CD8-positive, alpha-beta memory T cell (primary cell): ENCODE data around the gene TSKU. TPM values are rescaled to one million over a fixed set of nuclear protein-coding genes. Genes with fewer than 3 reads are reported as not detected.

Source experiments
- CTCF ChIA-PET: fragments of 350-600 bp; sonication (Branson Sonifier 250); formaldehyde crosslinking; loops from one replicate; lab custom pipeline; 2021; ENCODE audit warnings: antibody characterized with exemption; lab: Charles Lee
- POLR2A ChIA-PET: fragments of 350-600 bp; sonication (Branson Sonifier 250); formaldehyde crosslinking; loops from one replicate; lab custom pipeline; 2021; ENCODE audit warnings: antibody characterized with exemption; lab: Charles Lee
- DNase-seq, 5 donors: peaks; one replicate each; pipeline versions ENCODE4 v3.0.0 to v3.0.0-alpha.2; 2020 to 2022; ENCODE audit warnings: mixed read lengths in 1 of 5
- H3K27ac ChIP-seq: one replicate; pipeline ENCODE4 v1.7.0; 2013; ENCODE audit warnings: low read depth, mild to moderate bottlenecking, low read length, moderate library complexity
- H3K27me3 ChIP-seq: 2 replicates; pipeline ENCODE4 v1.7.0; 2013; ENCODE audit warnings: low read length, mild to moderate bottlenecking; ENCODE audit not compliant: insufficient read depth, poor library complexity, severe bottlenecking
- H3K36me3 ChIP-seq: 2 replicates; pipeline ENCODE4 v1.7.0; 2013; ENCODE audit warnings: mild to moderate bottlenecking, low read length, moderate library complexity; ENCODE audit not compliant: insufficient read depth
- H3K4me1 ChIP-seq: 2 replicates; pipeline ENCODE4 v1.7.0; 2013; ENCODE audit warnings: mild to moderate bottlenecking, low read length, moderate library complexity; ENCODE audit not compliant: insufficient read depth
- H3K4me3 ChIP-seq: 2 replicates; pipeline ENCODE4 v1.7.0; 2013; ENCODE audit warnings: mild to moderate bottlenecking, low read length
- H3K9me3 ChIP-seq: 2 replicates; pipeline ENCODE4 v1.7.0; 2013; ENCODE audit warnings: mild to moderate bottlenecking, low read length
- H3K27ac Mint-ChIP-seq, 8 donors: one replicate each; pipeline ENCODE4 v1.8.0; 2020 to 2021; ENCODE audit warnings: mixed read lengths in 8 of 8, mild to moderate bottlenecking in 6 of 8, inconsistent platforms in 3 of 8, moderate library complexity in 3 of 8
- H3K27me3 Mint-ChIP-seq, 2 donors: one replicate each; pipeline ENCODE4 v1.8.0; 2020 to 2021; ENCODE audit warnings: mixed read lengths in 2 of 2, mild to moderate bottlenecking in 1 of 2, moderate library complexity in 1 of 2
- H3K36me3 Mint-ChIP-seq, 3 donors: one replicate each; pipeline ENCODE4 v1.8.0; 2020 to 2021; ENCODE audit warnings: mixed read lengths in 3 of 3, inconsistent platforms in 1 of 3, mild to moderate bottlenecking in 1 of 3
- H3K4me1 Mint-ChIP-seq, 3 donors: one replicate each; pipeline ENCODE4 v1.8.0; 2020 to 2021; ENCODE audit warnings: mixed read lengths in 3 of 3, inconsistent platforms in 1 of 3, mild to moderate bottlenecking in 1 of 3
- H3K4me3 Mint-ChIP-seq, 7 donors: one replicate each; pipeline ENCODE4 v1.8.0; 2020 to 2021; ENCODE audit warnings: mixed read lengths in 7 of 7, mild to moderate bottlenecking in 6 of 7, moderate library complexity in 4 of 7, inconsistent platforms in 2 of 7
- H3K9me3 Mint-ChIP-seq, 5 donors: one replicate each; pipeline ENCODE4 v1.8.0; 2020 to 2022; ENCODE audit warnings: mixed read lengths in 5 of 5, mild to moderate bottlenecking in 3 of 5, moderate library complexity in 2 of 5, inconsistent platforms in 1 of 5
- polyA plus RNA-seq: library from polyadenylated mRNA; unstranded; fragments of 300-500 nt; fragmentation: Illumina TruSeq; gene quantifications from one replicate; pipeline ENCODE4 v1.2.3, GENCODE V29; 2021
- total RNA-seq, 2 experiments: library from RNA; stranded (reverse); gene quantifications; one replicate each; pipeline ENCODE4 v1.2.3, GENCODE V29; 2021

TSKU gene
- total and polyA plus RNA-seq, 3 experiments from 2014 or later: 0.11 to 0.13 TPM; not detected in 1

DNA sequence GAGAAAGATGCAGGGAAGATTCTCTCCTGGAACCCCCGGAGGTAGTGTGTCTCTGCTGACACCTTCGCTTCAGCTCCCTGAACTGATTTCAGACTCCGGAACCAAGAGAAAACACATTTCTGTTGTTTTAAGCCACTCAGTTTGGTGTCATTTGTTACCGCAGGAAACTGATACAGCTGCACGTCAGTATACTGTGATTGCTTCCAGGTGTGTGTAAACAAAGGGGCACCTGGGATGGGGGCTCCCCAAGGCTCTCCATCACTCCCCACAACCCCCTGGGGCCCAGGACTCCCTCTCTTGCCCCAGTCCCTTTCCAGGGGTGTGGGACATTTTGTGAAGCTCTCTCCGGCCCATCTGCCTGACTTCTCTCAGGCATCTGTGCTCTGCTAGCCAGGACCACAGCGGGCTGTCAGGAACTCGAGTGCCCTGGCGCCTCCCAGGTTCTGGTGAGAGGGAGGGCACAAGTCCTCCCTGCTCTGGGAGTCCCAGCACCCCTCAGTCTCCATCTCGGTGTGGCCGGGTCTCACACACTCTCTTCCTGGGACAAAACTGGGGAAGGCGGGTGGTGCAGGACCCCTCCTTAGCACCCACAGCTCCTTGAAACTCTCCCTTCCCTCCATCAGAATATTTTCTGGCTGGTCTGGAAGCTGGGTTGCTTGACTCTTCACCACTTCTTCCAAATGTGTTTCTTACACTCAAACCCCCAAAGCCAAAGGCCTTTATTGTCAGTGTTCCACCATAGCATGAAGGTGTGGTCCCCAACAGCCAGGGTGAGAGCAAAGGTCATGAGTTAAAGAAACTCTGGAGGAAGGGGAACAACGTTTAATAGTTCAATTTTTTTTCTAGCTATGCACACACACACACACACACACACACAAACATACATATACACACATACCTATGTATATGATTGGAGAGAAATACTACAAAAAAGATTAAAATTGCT is 35.0 kb upstream of the TSKU start:
- no peaks in the 10 kb centered on the region for H3K4me1 Mint-ChIP-seq
- peaks cover 0 to 7% of the 10 kb centered on the region in 2 donors for H3K27me3 Mint-ChIP-seq
- no peak overlapping the region for H3K27ac ChIP-seq
- no peaks in the 10 kb centered on the region for H3K4me1 ChIP-seq
- ChIA-PET POLR2A (no interaction called here), CTCF (interaction anchor here (0.9 to 1.0 kb wide), 2 partner anchors 26 to 51 kb away, joined by 3 read pairs; no protein-coding TSS in a partner anchor)
- H3K9me3 Mint-ChIP-seq: no peaks in the 10 kb centered on the region
- H3K4me3 Mint-ChIP-seq: no peak overlapping the region
- DNase-seq: no peak
- H3K4me3 ChIP-seq: no peak overlapping the region
- H3K27me3 ChIP-seq: no peaks in the 10 kb centered on the region
- H3K36me3 ChIP-seq: no peaks in the 10 kb centered on the region
- H3K27ac Mint-ChIP-seq: no peak overlapping the region
- no peaks in the 10 kb centered on the region for H3K9me3 ChIP-seq
- no peaks in the 10 kb centered on the region for H3K36me3 Mint-ChIP-seq

DNA sequence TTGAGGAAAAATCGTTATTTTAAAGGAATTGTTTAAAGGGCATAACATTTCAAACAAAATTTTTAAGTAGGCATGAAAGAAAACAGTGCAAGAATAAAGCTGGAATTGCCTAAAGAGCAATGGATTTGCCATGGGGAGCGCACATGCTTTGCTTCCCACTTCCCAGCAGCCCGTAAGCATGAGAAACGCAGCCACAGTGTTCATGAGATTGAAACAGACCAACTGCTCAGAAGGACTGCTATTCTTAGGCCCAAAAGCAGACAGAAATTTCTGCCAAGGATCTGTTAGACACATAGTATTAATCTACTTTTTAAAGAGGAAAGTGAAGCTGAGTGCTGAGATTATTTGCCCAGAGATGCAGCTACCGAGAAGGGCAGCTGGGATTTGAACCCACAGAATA is 34.2 kb upstream of the TSKU start:
- H3K4me3 Mint-ChIP-seq: no peak overlapping the region
- no peak overlapping the region for H3K4me3 ChIP-seq
- no peak for DNase-seq
- no peaks in the 10 kb centered on the region for H3K4me1 Mint-ChIP-seq
- POLR2A ChIA-PET: no interaction called here
- no peak overlapping the region for H3K27ac ChIP-seq
- no peaks in the 10 kb centered on the region for H3K36me3 ChIP-seq
- no peaks in the 10 kb centered on the region for H3K36me3 Mint-ChIP-seq
- CTCF ChIA-PET: interaction anchor here (0.9 to 1.0 kb wide), 2 partner anchors 27 to 50 kb away, joined by 3 read pairs; no protein-coding TSS in a partner anchor
- H3K4me1 ChIP-seq: no peaks in the 10 kb centered on the region
- no peak overlapping the region for H3K27ac Mint-ChIP-seq
- no peaks in the 10 kb centered on the region for H3K9me3 Mint-ChIP-seq
- H3K27me3 Mint-ChIP-seq: peaks cover 0 to 7% of the 10 kb centered on the region in 2 donors
- no peaks in the 10 kb centered on the region for H3K27me3 ChIP-seq
- H3K9me3 ChIP-seq: no peaks in the 10 kb centered on the region

DNA sequence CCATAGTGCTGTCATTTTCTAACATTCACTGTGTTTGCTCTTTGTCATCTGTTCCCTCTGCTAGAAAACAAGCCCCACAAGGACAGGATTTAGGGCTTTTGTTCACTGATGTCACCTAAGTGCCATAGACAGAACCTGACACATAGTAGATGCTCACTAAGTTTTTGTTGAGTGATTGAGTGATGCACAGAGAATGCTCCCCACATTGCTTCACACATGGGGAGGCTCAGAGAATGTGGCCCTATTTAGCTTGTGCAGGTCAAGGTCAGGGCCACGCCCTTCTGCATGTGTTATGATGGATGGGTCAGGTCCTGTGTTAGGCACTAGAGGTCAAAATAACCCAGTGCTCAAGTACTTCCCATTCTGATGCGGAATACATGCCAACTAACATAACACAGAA is 33.1 kb upstream of the TSKU start:
- Histone ChIP-seq H3K27me3 (no peaks in the 10 kb centered on the region), H3K4me1 (no peaks in the 10 kb centered on the region), H3K4me3 (no peak overlapping the region), H3K36me3 (no peaks in the 10 kb centered on the region), H3K9me3 (no peaks in the 10 kb centered on the region), H3K27ac (no peak overlapping the region)
- Mint-ChIP-seq H3K36me3 (no peaks in the 10 kb centered on the region), H3K4me1 (no peaks in the 10 kb centered on the region), H3K9me3 (no peaks in the 10 kb centered on the region), H3K4me3 (no peak overlapping the region), H3K27ac (no peak overlapping the region), H3K27me3 (peaks cover 0 to 8% of the 10 kb centered on the region in 2 donors)
- no peak for DNase-seq
- CTCF ChIA-PET: no interaction called here
- POLR2A ChIA-PET: no interaction called here

DNA sequence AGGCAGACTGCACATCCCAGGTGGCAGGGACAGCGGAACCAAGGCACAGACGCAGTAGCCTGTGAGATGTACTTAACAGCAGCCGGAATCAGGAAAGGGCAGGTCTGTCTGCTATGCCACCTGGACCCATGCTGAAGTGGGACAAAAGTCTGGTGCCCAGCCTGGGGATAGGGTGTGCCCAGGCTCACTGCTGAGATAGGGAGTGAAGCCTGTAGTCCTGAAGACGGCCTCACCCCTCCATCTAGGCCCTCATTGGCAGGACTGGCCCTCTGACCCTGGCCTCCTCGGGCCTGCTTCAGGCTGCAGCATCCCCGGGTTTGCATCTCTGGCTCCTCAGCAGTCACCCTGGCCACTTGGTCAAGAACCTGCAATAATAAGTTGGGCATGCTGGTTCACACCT is 32.4 kb upstream of the TSKU start:
- Mint-ChIP-seq H3K27ac (peak overlapping the region in 1 of 8 donors; percentile 74), H3K36me3 (no peaks in the 10 kb centered on the region), H3K27me3 (peaks cover 0 to 8% of the 10 kb centered on the region in 2 donors), H3K4me1 (no peaks in the 10 kb centered on the region), H3K4me3 (no peak overlapping the region), H3K9me3 (no peaks in the 10 kb centered on the region)
- H3K4me3 ChIP-seq: no peak overlapping the region
- CTCF ChIA-PET: no interaction called here
- H3K27ac ChIP-seq: no peak overlapping the region
- no peak for DNase-seq
- H3K27me3 ChIP-seq: no peaks in the 10 kb centered on the region
- H3K4me1 ChIP-seq: no peaks in the 10 kb centered on the region
- H3K36me3 ChIP-seq: no peaks in the 10 kb centered on the region
- POLR2A ChIA-PET: no interaction called here
- H3K9me3 ChIP-seq: no peaks in the 10 kb centered on the region

DNA sequence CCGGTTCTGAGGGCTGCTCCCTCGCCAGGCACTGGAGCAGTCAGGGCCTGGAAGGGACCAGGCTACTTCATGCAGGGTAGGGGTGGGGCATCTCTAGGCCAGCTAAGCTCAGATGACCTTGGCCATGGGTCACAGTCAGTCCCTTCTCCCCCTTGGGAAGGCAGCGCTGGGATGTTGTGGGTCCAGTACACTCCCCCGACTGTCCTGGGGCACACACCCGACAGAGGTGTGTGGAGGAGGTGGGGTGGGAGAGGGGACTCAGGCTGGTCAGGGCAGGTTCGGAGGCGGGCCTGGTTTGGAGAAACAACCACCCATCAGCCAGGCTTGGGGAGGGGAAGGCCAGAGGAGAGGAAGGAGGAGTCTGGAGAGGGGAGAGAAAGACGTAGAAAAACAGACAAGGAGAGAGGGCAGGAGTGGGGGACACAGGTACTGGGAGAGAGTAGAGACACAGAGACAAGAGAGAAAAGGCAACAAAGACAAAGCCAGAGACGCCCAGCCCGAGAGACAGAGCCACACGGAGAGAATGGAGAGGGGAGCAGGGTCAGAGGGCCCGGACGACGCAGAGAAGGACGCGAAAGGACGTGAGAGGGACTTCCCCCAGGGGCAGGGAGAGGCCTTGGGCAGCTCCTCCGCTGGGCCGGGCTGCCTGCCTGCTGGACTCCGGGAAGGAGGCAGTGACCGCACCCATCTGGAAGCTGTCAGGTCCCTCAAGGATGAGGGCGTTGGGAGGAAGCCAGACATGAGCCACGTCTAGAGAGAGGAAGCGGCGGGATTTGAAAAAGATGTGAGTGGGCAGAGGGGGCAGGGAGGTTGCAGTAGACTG is 30.6 kb upstream of the TSKU start:
- ChIA-PET CTCF (interaction anchor here (1.2 kb wide), 1 partner anchor 31 kb away, joined by 3 read pairs; no protein-coding TSS in a partner anchor), POLR2A (no interaction called here)
- Histone ChIP-seq H3K36me3 (no peaks in the 10 kb centered on the region), H3K27ac (no peak overlapping the region), H3K4me3 (no peak overlapping the region), H3K9me3 (no peaks in the 10 kb centered on the region), H3K4me1 (no peaks in the 10 kb centered on the region), H3K27me3 (no peaks in the 10 kb centered on the region)
- no peaks in the 10 kb centered on the region for H3K4me1 Mint-ChIP-seq
- no peaks in the 10 kb centered on the region for H3K9me3 Mint-ChIP-seq
- DNase-seq: no peak
- no peak overlapping the region for H3K27ac Mint-ChIP-seq
- H3K27me3 Mint-ChIP-seq: peaks cover 0 to 9% of the 10 kb centered on the region in 2 donors
- no peaks in the 10 kb centered on the region for H3K36me3 Mint-ChIP-seq
- peak overlapping the region in 1 of 7 donors; percentile 33 for H3K4me3 Mint-ChIP-seq

DNA sequence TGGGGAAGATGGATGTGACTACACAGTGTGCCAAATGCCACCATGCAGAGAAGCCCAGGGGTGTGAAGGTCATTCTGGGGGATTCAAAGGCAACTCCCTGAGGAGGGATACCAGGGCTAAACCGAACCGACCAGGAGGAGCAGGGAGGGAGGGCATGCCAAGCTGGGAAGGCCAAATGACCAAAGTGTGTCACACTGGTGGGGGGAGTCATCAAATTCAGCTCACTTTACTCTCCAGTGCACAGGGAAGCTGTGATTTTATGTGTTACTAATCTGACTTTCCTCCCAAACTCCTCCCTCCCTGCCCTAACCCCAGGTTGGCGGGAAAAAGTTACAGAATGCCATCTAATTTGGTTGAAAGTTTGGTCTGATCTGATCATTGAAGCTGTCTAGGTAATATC is 29.7 kb upstream of the TSKU start:
- H3K4me1 ChIP-seq: no peaks in the 10 kb centered on the region
- H3K27me3 ChIP-seq: no peaks in the 10 kb centered on the region
- no peaks in the 10 kb centered on the region for H3K4me1 Mint-ChIP-seq
- no peak for DNase-seq
- no peaks in the 10 kb centered on the region for H3K36me3 Mint-ChIP-seq
- H3K4me3 Mint-ChIP-seq: no peak overlapping the region
- H3K9me3 Mint-ChIP-seq: no peaks in the 10 kb centered on the region
- ChIA-PET POLR2A (no interaction called here), CTCF (interaction anchor here (1.2 kb wide), 1 partner anchor 32 kb away, joined by 3 read pairs; no protein-coding TSS in a partner anchor)
- no peak overlapping the region for H3K27ac ChIP-seq
- no peak overlapping the region for H3K4me3 ChIP-seq
- peaks cover 0 to 9% of the 10 kb centered on the region in 2 donors for H3K27me3 Mint-ChIP-seq
- no peaks in the 10 kb centered on the region for H3K36me3 ChIP-seq
- peak overlapping the region in 1 of 8 donors; percentile 26 for H3K27ac Mint-ChIP-seq
- no peaks in the 10 kb centered on the region for H3K9me3 ChIP-seq

DNA sequence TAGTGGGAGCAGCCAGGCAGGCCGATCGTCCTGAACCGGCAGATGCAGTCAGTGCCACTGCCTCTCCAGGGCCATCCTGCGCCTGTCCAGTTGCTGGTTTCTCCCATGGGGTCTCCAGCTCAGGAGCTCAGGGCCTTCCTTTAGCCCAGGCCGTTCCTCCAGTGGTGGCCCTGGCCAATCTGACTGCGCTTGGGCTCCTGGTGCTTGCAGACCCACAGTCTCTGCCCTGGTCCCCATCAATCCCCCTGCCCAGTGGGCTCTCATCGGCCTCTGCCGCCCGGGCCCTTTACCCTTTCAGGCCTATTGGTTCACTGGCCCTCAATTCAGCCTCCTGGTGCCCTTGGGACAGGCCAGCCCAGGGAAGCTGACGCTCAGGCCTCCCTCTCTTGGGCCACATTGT is 29.2 kb upstream of the TSKU start:
- H3K4me3 ChIP-seq: no peak overlapping the region
- H3K27ac ChIP-seq: no peak overlapping the region
- POLR2A ChIA-PET: no interaction called here
- no peaks in the 10 kb centered on the region for H3K4me1 Mint-ChIP-seq
- no peak overlapping the region for H3K4me3 Mint-ChIP-seq
- CTCF ChIA-PET: interaction anchor here (1.2 kb wide), 1 partner anchor 32 kb away, joined by 3 read pairs; no protein-coding TSS in a partner anchor
- no peaks in the 10 kb centered on the region for H3K9me3 Mint-ChIP-seq
- no peaks in the 10 kb centered on the region for H3K4me1 ChIP-seq
- no peak for DNase-seq
- no peaks in the 10 kb centered on the region for H3K36me3 Mint-ChIP-seq
- no peak overlapping the region for H3K27ac Mint-ChIP-seq
- no peaks in the 10 kb centered on the region for H3K27me3 ChIP-seq
- H3K27me3 Mint-ChIP-seq: peaks cover 0 to 9% of the 10 kb centered on the region in 2 donors
- H3K9me3 ChIP-seq: no peaks in the 10 kb centered on the region
- H3K36me3 ChIP-seq: no peaks in the 10 kb centered on the region
